HFF-Myc (cell line): ENCODE measurements around the gene TMEM94.

Source experiments
- DNase-seq: peaks from one replicate; pipeline ENCODE4 v3.0.0-alpha.2; 2011; ENCODE audit warnings: low read depth; ENCODE audit errors: extremely low read depth
- H3K4me3 ChIP-seq: replicated peaks from 2 replicates; pipeline ENCODE4 v1.5.1; 2011; ENCODE audit warnings: low read depth, mild to moderate bottlenecking, control low read depth, low read length
- CTCF ChIP-seq: IDR thresholded peaks from 2 replicates; pipeline ENCODE4 v1.5.1; 2012; ENCODE audit warnings: mild to moderate bottlenecking, low read depth, low read length, control low read depth; ENCODE audit errors: missing control alignments

The TMEM94 gene

GRCh38 chr17:75513641-75514000, 57.2 kb downstream of the TMEM94 start:
- no peak overlapping the region for H3K4me3 ChIP-seq

GRCh38 chr17:75514299-75514918, 58.0 kb downstream of the TMEM94 start:
- no peak for DNase-seq
- no peak for TF ChIP-seq CTCF
- H3K4me3 ChIP-seq, result peak overlapping the region; percentile 79

More at GRCh38 chr17:75513641-75514000, 57.2 kb downstream of the TMEM94 start:
- no peak for DNase-seq
- no peak for TF ChIP-seq CTCF

GRCh38 chr17:75514919-75515495, 58.6 kb downstream of the TMEM94 start:
- peak overlapping the region; percentile 79 for H3K4me3 ChIP-seq
- no peak for DNase-seq
- no peak for TF ChIP-seq CTCF

GRCh38 chr17:75515496-75516254, 59.2 kb downstream of the TMEM94 start, which contains the start of gene CASKIN2:
Gene CASKIN2 (minus strand): TSS chr17:75515537. CDS start chr17:75513804, 1,733 bp downstream.
- H3K4me3 ChIP-seq, result peak within 1 kb of the TSS; percentile 79
- peak; percentile 98 for TF ChIP-seq CTCF
- peak; percentile 59 for DNase-seq

GRCh38 chr17:75516255-75516618, 59.8 kb downstream of the TMEM94 start, which contains the start of gene TSEN54:
Gene TSEN54 (plus strand): TSS chr17:75516528. CDS start chr17:75516561, 33 bp downstream.
- TF ChIP-seq CTCF, result no peak
- H3K4me3 ChIP-seq, result peak within 1 kb of the TSS; percentile 79

GRCh38 chr17:75516619-75517296, 60.3 kb downstream of the TMEM94 start:
- TF ChIP-seq CTCF, result no peak
- H3K4me3 ChIP-seq, result peak overlapping the region; percentile 79
- DNase-seq, result no peak

More at GRCh38 chr17:75516255-75516618, 59.8 kb downstream of the TMEM94 start, which contains the start of gene TSEN54:
- peak; percentile 36 for DNase-seq
